ENCODE data around the gene ABCC8. TPM values are rescaled to one million over a fixed set of nuclear protein-coding genes. Genes with fewer than 3 reads are reported as not detected.

ABCC8 gene
- total and polyA plus RNA-seq, 2 donors (not counting 1 experiment from before 2014, with no cell fraction given), result 0.03 to 0.17 TPM

DNA sequence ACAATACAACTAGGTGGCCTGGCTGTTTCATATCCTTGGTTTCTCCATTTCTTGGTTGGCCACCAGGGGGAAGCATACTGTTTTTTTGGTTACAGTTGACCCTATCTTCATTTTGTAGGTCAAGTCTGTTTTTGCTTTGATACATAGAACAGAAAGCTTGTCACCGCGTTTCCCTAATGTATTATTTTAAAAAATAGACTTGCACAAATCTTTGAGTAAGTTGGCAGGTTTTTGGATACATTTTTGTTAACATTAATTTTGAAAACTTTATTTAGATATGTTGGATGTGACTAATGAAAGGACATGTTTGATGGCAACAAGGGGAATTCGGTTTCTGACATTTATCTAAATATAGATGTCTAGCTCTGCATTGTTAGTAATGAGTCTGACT is 122.0 kb downstream of the ABCC8 start:
- no CpG with 5 or more reads among the region's 3 CpGs for WGBS (ENCODE audit: insufficient coverage)
- ChIA-PET POLR2A (interaction anchor here (0.7 kb wide), 1 partner anchor 250 kb away, joined by 3 read pairs; no protein-coding TSS in a partner anchor), CTCF (interaction anchor here (0.8 to 2.7 kb wide), 10 partner anchors 10 to 173 kb away, joined by 3 to 12 read pairs (median 5); partner anchors contain the start of gene KCNJ11)

More for the DNA sequence above, 122.0 kb downstream of the ABCC8 start:
- H3K9me3 Mint-ChIP-seq (ENCODE audit: insufficient read depth), result peaks cover 2% of the 10 kb centered on the region
- intact Hi-C loops (cut with micrococcal nuclease), result loop anchor here (1.0 to 10.0 kb wide), 6 partner anchors 30 to 620 kb away; partner anchors contain the start of genes C11orf58 and RPS13
- Histone ChIP-seq H3K9ac (ENCODE audit: low read length) (no peak overlapping the region), H3K4me3 (ENCODE audit: control extremely low read depth in 1 of 5, extremely low read depth in 1 of 5, insufficient read depth in 1 of 5, low read depth in 2 of 5, low read length in 4 of 5) (no peak overlapping the region), H3K27ac (ENCODE audit: low read length in 2 of 2) (no peak overlapping the region), H3K79me2 (ENCODE audit: control insufficient read depth, insufficient read depth, low read length) (no peaks in the 10 kb centered on the region), H3K27me3 (replicated peaks in 1 of 4; ENCODE audit: control extremely low read depth in 1 of 4, control insufficient read depth in 3 of 4, insufficient read depth in 4 of 4, low read length in 3 of 4) (peaks cover 0 to 34% (median 21%) of the 10 kb centered on the region in 4 experiments), H3K4me1 (ENCODE audit: control insufficient read depth in 2 of 2, insufficient read depth in 2 of 2, low read length in 2 of 2) (peaks cover 29 to 34% of the 10 kb centered on the region in 2 donors), H3K4me2 (replicated peaks; ENCODE audit: low read depth, low read length, poor library complexity, severe bottlenecking) (peak overlapping the region; percentile 99), H2AFZ (ENCODE audit: insufficient read depth, low read depth, low read length, poor library complexity, severe bottlenecking) (no peak overlapping the region), H4K20me1 (ENCODE audit: control insufficient read depth, insufficient read depth, low read length, poor library complexity, severe bottlenecking) (no peaks in the 10 kb centered on the region), H3K9me3 (ENCODE audit: control extremely low read depth in 1 of 3, control insufficient read depth in 2 of 3, insufficient read depth in 1 of 3, low read length in 2 of 3) (peaks cover 0 to 22% (median 1%) of the 10 kb centered on the region in 3 donors), H3K36me3 (replicated peaks in 1 of 2; ENCODE audit: control extremely low read depth in 1 of 2, control insufficient read depth in 1 of 2, extremely low read depth in 1 of 2, insufficient read depth in 2 of 2, low read length in 1 of 2) (no peaks in the 10 kb centered on the region)
- ATAC-seq (ENCODE audit: low read depth), result no peak
- TF ChIP-seq EZH2 (IDR thresholded peaks at IDR 0.05; ENCODE audit: borderline replicate concordance, insufficient read depth, low read depth, low read length, poor library complexity, severe bottlenecking) (no peak), CTCF (IDR thresholded peaks at IDR 0.05) (peak; percentile 82)
- H3K4me3 Mint-ChIP-seq, result peak overlapping the region; percentile 95
- peaks cover 32% of the 10 kb centered on the region for H3K4me1 Mint-ChIP-seq
- H3K27me3 Mint-ChIP-seq, result peaks cover 33% of the 10 kb centered on the region
- peak; percentile 80 for DNase-seq
- H3K27ac Mint-ChIP-seq, result no peak overlapping the region

Data from B cell (primary cell).